ENCODE results near the gene TSPYL4.

The TSPYL4 gene

DNA sequence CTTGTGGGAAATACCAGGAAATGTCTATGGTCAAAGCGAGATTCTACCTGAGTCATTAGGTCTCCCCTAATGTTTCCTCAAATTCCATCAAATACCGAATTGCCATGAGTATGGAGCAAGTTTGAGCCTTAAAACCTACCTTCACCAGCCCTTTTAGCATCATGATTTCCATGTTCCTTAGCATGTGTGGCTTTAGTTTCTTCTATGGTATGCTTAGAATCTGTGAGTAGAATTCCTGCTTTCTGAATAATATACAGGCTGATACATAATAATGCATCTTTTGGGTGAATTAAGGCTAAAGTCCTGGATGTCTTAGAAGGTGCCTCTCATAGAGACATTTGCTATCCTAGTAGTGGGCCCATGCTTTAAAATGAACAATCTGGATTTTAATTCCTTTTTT lies 32.0 kb downstream of the TSPYL4 start:
- DNase-seq (ENCODE audit: extremely low read depth, low read depth) = no peak
- TF ChIP-seq, protein P1, sequence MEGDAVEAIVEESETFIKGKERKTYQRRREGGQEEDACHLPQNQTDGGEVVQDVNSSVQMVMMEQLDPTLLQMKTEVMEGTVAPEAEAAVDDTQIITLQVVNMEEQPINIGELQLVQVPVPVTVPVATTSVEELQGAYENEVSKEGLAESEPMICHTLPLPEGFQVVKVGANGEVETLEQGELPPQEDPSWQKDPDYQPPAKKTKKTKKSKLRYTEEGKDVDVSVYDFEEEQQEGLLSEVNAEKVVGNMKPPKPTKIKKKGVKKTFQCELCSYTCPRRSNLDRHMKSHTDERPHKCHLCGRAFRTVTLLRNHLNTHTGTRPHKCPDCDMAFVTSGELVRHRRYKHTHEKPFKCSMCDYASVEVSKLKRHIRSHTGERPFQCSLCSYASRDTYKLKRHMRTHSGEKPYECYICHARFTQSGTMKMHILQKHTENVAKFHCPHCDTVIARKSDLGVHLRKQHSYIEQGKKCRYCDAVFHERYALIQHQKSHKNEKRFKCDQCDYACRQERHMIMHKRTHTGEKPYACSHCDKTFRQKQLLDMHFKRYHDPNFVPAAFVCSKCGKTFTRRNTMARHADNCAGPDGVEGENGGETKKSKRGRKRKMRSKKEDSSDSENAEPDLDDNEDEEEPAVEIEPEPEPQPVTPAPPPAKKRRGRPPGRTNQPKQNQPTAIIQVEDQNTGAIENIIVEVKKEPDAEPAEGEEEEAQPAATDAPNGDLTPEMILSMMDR (IDR thresholded peaks at IDR 0.05; ENCODE audit: low read depth, low read length) = no peak

DNA sequence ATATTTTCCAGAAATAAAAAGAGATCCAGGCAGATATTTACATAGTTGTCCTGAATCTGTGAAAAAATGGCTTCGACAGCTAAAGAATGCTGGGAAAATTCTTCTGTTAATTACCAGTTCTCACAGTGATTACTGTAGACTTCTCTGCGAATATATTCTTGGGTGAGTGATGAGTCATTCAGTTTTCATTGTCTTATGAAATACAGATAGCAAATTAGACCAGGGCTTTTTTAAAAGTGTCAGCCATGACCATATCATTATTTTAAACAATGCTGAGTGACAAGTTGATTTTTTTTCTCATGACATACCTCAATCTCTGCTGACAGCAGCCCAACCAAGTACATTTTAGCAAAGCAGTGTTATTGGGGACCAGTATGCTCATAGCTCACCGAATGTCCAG lies 32.8 kb downstream of the TSPYL4 start:
- DNase-seq (ENCODE audit: extremely low read depth, low read depth) = no peak
- TF ChIP-seq, protein P1 (IDR thresholded peaks at IDR 0.05; ENCODE audit: low read depth, low read length) = no peak

DNA sequence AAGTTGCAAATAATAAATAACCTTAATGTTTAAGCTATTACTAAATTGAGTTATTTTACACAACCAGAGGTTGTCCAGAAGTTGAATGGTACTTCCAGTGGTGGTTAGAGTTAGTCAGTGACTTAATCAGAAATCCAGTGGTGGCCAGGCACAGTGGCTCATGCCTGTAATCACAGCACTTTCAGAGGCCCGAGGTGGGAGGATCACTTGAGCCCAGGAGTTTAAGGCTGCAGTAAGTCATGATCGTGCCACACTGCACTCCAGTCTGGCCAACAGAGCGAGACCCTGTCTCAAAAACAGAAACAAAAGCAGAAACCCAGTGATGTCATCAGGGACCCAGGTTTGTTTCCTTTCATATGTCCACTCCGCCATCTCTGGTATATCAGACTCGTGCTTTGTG lies 35.0 kb downstream of the TSPYL4 start:
- TF ChIP-seq, protein P1 (IDR thresholded peaks at IDR 0.05; ENCODE audit: low read depth, low read length) = no peak
- DNase-seq (ENCODE audit: extremely low read depth, low read depth) = no peak

DNA sequence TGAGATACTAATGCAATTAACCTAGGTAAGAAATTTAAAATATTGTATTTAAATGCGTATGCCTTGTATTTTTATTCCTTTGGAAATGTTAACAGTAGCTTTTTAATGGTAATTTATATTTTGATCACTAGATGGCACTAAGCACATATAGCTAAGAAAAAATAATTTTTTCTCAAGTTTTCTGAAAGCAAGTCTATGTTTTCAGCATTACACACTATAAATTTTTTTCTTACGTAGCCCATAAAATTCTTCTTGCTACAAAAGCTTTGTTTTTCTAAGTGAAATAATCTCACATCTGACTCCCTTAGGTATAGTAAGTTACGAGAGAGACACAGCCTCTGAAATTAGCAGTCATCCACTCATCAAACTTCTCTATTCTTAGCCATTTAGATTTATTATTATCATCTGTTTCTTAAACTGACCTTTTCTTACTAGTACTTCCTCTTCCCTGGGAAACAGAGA lies 35.7 kb downstream of the TSPYL4 start:
- no peak for DNase-seq (ENCODE audit: extremely low read depth, low read depth)

DNA sequence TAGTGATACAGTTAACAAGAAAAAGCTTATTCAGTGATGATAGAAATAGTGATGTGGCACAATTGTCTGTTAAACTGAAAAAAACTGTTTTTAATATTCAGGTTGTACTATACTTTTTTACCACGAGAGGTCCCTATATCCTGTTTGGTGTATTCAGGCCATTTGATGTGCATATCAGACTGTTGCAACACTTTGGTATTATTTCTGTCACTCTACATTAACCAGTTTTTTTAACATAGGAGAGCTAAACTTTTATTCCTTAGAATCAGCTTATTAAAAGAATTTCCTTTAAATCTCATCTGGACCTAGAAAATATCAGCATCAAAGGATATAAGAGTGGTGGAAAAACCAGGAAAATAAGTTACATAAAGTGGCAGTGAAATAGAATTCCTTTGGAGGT lies 36.8 kb downstream of the TSPYL4 start:
- TF ChIP-seq, protein P1 (IDR thresholded peaks at IDR 0.05; ENCODE audit: low read depth, low read length) = peak; percentile 46

More for the DNA sequence above, 35.7 kb downstream of the TSPYL4 start:
- TF ChIP-seq, protein P1 (IDR thresholded peaks at IDR 0.05; ENCODE audit: low read depth, low read length) = peak; percentile 40

DNA sequence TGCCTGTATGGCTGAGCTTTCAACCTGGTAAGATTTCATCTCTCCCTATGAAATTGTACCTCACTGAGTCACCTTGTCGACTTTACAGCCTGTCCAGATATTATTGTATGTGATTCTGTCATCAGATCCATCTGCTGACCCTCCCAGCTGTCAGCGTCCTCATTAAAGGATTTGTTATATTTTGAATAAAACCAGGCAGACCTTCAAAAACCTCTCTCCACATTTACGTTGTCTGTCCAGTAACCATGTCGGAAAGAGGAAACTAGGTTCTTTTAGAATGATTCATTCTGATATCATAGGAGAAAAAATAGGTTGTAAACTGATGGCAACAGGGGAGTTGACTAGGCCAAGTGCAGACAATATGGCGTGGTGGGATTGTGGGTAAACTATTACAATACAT lies 38.5 kb downstream of the TSPYL4 start:
- TF ChIP-seq, protein P1 (IDR thresholded peaks at IDR 0.05; ENCODE audit: low read depth, low read length) = no peak
- DNase-seq (ENCODE audit: extremely low read depth, low read depth) = no peak

More for the DNA sequence above, 36.8 kb downstream of the TSPYL4 start:
- DNase-seq (ENCODE audit: extremely low read depth, low read depth) = no peak

DNA sequence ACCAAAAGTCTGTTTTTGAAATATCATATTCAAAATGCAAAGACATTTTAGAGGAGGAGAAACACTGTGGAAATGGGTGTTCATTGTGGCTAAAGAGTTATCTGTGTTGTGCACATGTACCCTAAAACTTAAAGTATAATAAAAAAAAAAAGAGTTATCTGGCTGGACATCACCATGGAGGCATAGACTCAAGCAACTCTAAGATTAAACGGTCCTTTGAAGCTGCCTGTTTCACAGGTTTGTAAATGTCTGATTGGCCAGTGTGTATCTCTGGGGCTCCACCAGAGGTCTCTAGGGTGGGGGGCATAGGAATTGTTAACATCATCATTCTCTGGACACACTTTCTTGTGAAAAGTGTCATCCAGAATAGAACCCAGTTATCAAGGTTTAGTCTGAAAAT lies 39.2 kb downstream of the TSPYL4 start:
- TF ChIP-seq, protein P1 (IDR thresholded peaks at IDR 0.05; ENCODE audit: low read depth, low read length) = no peak
- DNase-seq (ENCODE audit: extremely low read depth, low read depth) = no peak

Measured in AG09319 (cell line).